Anterior cingulate cortex (tissue), 58 donors: ENCODE measurements around the gene LGI4.

Experiments
- DNase-seq, 58 donors: peaks; one replicate each; lab custom pipeline; 2025; lab: John Stamatoyannopoulos, UW

LGI4 gene

GRCh38 chr19:35143818-35144217 lies 9.0 kb upstream of the LGI4 start:
- no peak for DNase-seq

GRCh38 chr19:35143231-35143715 lies 8.4 kb upstream of the LGI4 start, which contains the start of gene FXYD7:
TSS of gene FXYD7 (plus strand) at chr19:35143255. CDS start at chr19:35143334, 79 bp downstream.
- DNase-seq: peak in 22 of 58 donors; percentile 21 to 61 (median 38)

- peak in 41 of 58 donors; percentile 14 to 74 (median 42) for DNase-seq
These were observed 7.9 kb upstream of the LGI4 start for GRCh38 chr19:35142606-35143230.

GRCh38 chr19:35141837-35142605 lies 7.2 kb upstream of the LGI4 start:
- DNase-seq: peak in 1 of 58 donors; percentile 29

GRCh38 chr19:35140962-35141836 lies 6.3 kb upstream of the LGI4 start:
- peak in 57 of 58 donors; percentile 44 to 98 (median 92) for DNase-seq

- DNase-seq: no peak
These were observed 5.5 kb upstream of the LGI4 start for GRCh38 chr19:35140207-35140961.

GRCh38 chr19:35138305-35138892 lies 3.5 kb upstream of the LGI4 start, which contains the start of gene FXYD1:
TSS of gene FXYD1 (plus strand) at chr19:35138824. CDS start at chr19:35140080, 1,256 bp downstream.
- peak in 22 of 58 donors; percentile 21 to 71 (median 44) for DNase-seq

GRCh38 chr19:35136977-35137702 lies 2.3 kb upstream of the LGI4 start:
- no peak for DNase-seq

- no peak for DNase-seq
These were observed 1.4 kb upstream of the LGI4 start for GRCh38 chr19:35136231-35136630.

- peak in 56 of 58 donors; percentile 18 to 88 (median 74) for DNase-seq
These were observed 590 bp upstream of the LGI4 start for GRCh38 chr19:35135389-35135909.

GRCh38 chr19:35133826-35134225 lies 1.0 kb downstream of the LGI4 start:
- peak in 4 of 58 donors; percentile 13 to 21 (median 20) for DNase-seq

- no peak for DNase-seq
These were observed 2.6 kb downstream of the LGI4 start for GRCh38 chr19:35132254-35132653.

- DNase-seq: no peak
These were observed 3.8 kb downstream of the LGI4 start for GRCh38 chr19:35130761-35131720.

- DNase-seq: peak in 3 of 58 donors; percentile 34 to 43 (median 35)
These were observed 5.1 kb downstream of the LGI4 start for GRCh38 chr19:35129724-35130274.

GRCh38 chr19:35128398-35129057 lies 6.3 kb downstream of the LGI4 start:
- DNase-seq: no peak

- DNase-seq: no peak
These were observed 7.0 kb downstream of the LGI4 start for GRCh38 chr19:35127871-35128270.
